ENCODE data around the gene ENDOV. TPM values are rescaled to one million over a fixed set of nuclear protein-coding genes. Genes with fewer than 3 reads are reported as not detected.
A peak's percentile ranks its signal among the peaks of the same experiment; 100 is the strongest.

Gene ENDOV
- total RNA-seq, 1 donor from 2014 or later = 11.5 TPM

- DNase-seq = no peak
These were observed 1.4 kb downstream of the ENDOV start for GRCh38 chr17:80416260-80416939.

- DNase-seq = no peak
These were observed 1.9 kb downstream of the ENDOV start for GRCh38 chr17:80416940-80417293.

GRCh38 chr17:80418589-80418988 lies 3.6 kb downstream of the ENDOV start:
- no peak for DNase-seq

GRCh38 chr17:80419255-80419654 lies 4.3 kb downstream of the ENDOV start:
- DNase-seq = no peak

GRCh38 chr17:80421381-80422090 lies 6.6 kb downstream of the ENDOV start:
- DNase-seq = no peak

GRCh38 chr17:80422276-80422675 lies 7.3 kb downstream of the ENDOV start:
- no peak for DNase-seq

GRCh38 chr17:80422981-80423380 lies 8.0 kb downstream of the ENDOV start:
- no peak for DNase-seq

GRCh38 chr17:80423536-80424225 lies 8.7 kb downstream of the ENDOV start:
- DNase-seq = no peak

- DNase-seq = no peak
These were observed 9.3 kb downstream of the ENDOV start for GRCh38 chr17:80424261-80424660.

GRCh38 chr17:80424878-80425765 lies 10.2 kb downstream of the ENDOV start:
- no peak for DNase-seq

GRCh38 chr17:80425835-80426426 lies 11.0 kb downstream of the ENDOV start:
- no peak for DNase-seq

- peak; percentile 48 for DNase-seq
These were observed 11.8 kb downstream of the ENDOV start for GRCh38 chr17:80426671-80427326.

- DNase-seq = no peak
These were observed 12.7 kb downstream of the ENDOV start for GRCh38 chr17:80427366-80428282.

GRCh38 chr17:80428363-80428762 lies 13.4 kb downstream of the ENDOV start:
- DNase-seq = no peak

- no peak for DNase-seq
These were observed 13.8 kb downstream of the ENDOV start for GRCh38 chr17:80428796-80429195.

GRCh38 chr17:80429356-80430275 lies 14.6 kb downstream of the ENDOV start:
- no peak for DNase-seq

- no peak for DNase-seq
These were observed 15.7 kb downstream of the ENDOV start for GRCh38 chr17:80430446-80431245.

Data from occipital lobe (tissue), 2 donors.